ENCODE measurements around the gene DLL3.

The DLL3 gene

GRCh38 chr19:39518458-39518857, 19.7 kb downstream of the DLL3 start:
- no peak for DNase-seq

DNA sequence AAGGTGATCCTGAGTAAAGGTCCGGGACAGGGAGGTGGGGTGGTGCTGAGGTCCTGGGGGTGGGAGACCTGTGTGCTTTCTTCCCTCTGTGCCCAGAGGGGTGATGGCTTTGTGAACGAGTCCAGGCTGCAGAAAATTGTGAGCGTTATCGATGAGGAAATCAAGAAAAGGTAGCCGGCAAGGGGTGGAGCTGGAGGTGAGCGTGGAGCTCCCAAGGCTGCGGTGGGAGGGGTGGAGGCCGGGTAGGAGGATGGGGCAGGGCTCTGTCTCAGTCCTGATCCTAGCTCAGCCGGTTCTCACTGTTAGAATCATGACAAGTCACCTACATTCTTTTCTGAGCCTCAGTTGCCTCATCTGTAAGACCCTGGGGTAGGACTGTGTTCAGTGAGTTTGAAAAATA, 20.2 kb downstream of the DLL3 start:
- no peak for DNase-seq

DNA sequence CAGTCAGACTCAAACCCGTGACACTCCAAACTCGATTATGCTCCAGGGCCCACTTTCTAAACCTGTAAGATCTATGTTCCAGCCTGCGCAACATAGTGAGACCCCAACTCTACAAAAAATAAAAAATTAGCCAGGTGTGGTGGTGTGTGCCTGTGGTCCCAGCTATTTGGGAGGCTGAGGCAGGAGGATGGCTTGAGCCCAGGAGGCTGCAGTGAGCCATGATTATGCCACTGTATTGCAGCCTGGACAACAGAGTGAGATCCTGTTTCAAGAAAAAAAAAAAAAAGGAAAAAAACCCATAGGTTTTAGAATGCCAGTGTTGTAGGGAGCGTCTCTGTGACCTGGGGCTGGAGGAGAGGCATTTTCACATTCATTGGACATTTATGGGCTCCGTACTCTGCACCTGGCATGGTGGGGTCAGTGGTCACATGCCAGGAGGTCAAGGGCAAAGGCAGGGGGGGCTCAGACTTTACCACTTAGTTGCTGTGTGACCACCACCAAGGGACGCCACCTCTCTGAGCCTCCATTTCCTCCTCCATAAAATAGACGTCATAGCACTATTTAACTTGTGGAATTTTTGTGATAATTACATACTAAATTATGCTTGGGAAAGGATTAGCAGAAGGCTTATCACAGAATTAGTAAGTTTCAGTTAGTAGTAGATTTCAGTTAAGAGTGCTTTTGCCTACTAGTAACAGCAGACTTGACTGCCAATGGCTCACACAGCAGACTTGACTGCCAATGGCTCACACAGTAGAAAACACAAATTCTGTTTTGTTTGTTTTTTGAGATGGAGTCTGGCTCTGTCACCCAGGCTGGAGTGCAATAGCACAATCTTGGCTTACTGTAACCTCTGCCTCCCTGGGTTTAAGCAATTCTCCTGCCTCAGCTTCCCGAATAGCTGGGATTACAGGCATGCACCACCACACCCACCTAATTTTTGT, 22.1 kb downstream of the DLL3 start:
- DNase-seq: no peak

- DNase-seq: no peak
Observed at GRCh38 chr19:39524495-39524894, 25.7 kb downstream of the DLL3 start.

DNA sequence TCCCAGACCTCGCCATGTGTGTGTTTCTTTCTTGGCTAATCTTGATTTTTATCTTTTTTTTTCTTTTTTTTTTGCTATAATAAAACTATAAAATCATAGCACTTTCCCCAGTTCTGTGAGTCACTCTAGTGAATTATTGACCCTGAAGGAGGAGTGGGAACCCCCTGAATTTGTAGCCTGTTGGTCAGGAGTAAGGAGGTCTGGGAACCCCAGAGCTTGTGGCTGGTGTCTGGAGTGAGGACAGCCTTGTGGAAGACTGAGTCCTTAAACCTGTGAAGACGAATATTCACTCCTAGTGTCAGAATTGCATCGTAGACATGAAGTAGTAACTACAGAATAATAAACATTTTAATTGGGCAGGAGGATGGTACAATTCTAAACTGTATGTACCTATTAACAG, 26.5 kb downstream of the DLL3 start:
- DNase-seq: no peak

- no peak for DNase-seq
Observed at GRCh38 chr19:39531834-39532232, 33.1 kb downstream of the DLL3 start.

- DNase-seq: peak; percentile 92
Observed at GRCh38 chr19:39532233-39533002, 33.7 kb downstream of the DLL3 start, which contains the start of gene EID2B. EID2B (minus strand) TSS chr19:39532852; CDS start chr19:39532802, 50 bp downstream.

DNA sequence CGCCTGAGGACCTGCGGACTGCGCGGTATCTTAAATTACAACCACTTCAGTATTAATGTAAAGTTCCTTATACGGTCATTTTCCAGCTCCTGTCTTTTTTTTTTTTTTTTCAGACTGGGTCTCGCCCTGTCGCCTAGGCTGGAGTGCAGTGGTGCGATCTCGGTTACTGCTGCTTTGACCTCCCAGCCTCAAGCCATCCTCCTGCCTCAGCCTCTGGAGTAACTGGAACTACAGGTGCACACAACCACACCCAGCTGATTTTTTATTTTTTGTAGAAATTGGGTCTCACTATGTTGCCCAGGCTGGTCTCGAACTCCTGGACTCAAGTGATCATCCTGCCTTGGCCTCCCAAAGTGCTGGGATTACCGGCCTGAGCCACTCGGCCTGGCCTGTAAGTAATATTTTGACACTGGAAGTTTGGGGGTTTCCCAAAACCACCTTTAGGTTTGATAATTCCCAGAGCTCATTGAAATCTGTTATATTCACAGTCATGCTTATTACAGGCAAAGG, 34.3 kb downstream of the DLL3 start:
- no peak for DNase-seq

DNA sequence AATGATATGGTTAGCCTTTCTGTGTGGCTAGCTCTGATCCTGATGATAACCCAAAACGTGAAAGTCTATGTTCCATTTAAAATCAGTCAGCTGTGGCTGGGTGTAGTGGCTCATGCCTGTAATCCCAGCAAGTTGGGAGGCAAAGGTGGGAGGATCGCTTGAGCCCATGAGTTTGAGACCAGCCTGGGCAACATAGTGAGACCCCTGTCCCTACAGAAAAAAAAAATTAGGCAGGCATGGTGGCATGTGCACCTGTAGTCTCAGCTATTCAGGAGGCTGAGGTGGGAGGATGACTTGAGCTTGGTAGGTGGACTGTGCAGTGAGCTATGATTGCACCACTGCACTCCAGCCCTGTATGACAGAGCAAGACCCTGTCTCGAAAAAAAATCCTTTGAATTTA, 35.0 kb downstream of the DLL3 start:
- DNase-seq: no peak

DNA sequence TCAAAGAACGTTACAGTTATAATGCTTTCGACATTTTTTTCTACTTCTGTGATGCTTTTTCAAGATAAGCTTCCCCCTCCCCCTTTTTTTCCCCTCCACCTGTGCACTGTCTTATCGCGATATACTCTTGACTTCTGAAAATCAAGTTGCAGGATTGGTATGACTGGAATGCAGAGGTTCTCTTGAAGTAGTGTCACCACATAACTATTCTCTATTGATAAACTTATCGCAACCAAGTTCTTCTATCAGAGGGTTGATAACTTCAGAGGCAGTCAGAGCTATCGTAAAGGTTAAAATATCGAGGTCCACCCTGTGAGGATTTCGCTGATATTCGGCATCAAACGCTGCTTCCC, 40.4 kb downstream of the DLL3 start:
- no peak for DNase-seq

- peak; percentile 95 for DNase-seq
Observed at GRCh38 chr19:39539518-39540332, 41.0 kb downstream of the DLL3 start, which contains the start of gene EID2. EID2 (minus strand) TSS chr19:39540161; CDS start chr19:39540079, 82 bp downstream.

- no peak for DNase-seq
Observed at GRCh38 chr19:39540333-39540673, 41.6 kb downstream of the DLL3 start.

- no peak for DNase-seq
Observed at GRCh38 chr19:39542206-39542605, 43.5 kb downstream of the DLL3 start.

DNA sequence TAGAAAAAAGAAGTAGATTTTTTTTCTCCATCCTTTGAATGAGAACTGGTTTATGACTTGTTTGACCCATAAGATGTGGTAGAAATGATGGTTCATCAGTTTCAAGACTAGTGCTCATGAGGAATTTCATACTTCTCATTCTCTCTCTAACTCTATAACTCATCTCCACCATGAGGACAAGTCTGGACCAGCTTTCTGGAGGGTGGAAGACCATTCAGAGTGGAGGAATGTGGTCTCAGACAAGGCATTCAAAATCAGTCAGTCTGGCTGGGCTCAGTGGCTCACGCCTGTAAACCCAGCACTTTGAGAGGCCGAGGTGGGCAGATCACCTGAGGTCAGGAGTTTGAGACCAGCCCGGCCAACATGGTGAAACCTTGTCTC, 44.7 kb downstream of the DLL3 start:
- DNase-seq: no peak

DNA sequence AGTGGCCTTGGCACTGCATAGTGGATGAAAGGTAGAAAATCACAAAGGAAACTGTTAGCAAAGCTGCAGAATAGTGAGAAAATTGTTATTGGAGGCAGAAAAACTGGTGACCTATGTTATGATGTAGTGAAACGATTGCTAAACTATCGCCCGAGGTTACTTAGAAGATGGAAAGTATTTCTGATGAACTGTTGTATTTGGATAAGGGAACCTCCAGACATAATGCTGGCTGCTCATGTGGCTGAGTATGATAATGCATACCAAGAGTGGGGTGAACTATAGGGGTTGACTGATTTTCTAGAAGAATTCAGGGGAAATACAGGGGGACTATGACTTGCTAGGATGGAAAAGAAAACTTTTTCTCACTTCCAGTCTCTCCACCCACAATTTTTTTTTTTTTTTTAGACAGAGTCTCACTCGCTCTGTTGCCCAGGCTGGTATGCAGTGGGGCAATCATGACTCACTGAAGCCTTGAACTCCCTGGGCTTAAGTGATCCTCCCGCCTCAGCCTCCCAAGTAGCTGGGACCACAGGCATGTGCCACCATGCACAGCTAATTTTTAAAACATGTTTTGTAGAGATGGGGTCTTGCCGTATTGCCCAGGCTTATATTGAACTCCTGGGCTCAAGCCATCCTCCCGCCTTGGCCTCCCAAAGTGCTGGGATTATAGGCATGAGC, 45.6 kb downstream of the DLL3 start:
- DNase-seq: no peak

DNA sequence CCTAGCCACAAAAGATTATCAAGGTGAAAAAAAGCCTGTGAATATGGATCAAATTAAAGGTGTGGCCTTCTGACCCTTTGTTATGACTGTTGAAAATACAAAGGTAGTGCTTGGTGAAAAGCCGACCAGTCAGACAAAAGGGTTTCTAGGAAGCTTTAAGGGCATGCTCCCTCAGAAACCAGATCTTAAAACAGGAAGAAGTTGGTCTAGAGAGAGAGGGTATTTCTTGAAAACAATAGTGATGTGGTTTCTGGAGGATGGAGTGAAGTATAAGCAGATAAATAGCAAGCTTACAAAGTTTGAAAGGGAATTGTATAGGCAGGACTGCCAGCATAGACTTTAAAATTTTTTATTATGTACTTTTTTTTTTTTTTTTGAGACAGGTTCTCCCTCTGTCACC, 46.2 kb downstream of the DLL3 start:
- no peak for DNase-seq

GRCh38 chr19:39546599-39546998, 47.9 kb downstream of the DLL3 start:
- no peak for DNase-seq

DNA sequence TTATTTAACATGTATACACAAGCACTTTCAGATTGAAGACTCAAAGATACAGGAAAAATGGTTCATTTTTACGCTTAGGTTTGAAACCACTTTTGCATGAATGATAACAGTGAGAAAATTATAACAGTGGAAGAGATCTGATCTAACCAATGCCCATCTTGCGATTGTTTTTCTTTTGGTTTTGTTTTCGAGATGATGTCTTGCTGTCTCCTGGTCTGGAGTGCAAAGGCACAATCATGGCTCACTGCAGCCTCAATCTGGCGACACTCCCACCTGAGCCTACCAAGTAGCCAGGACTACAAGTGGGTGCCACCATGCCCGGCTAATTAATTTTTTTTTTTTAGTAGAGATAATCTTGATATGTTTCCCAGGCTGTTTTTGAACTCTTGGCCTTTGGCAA, 51.5 kb downstream of the DLL3 start:
- DNase-seq: no peak

- DNase-seq: peak; percentile 44
Observed at GRCh38 chr19:39553082-39553652, 54.4 kb downstream of the DLL3 start.

- no peak for DNase-seq
Observed at GRCh38 chr19:39554701-39555311, 56.1 kb downstream of the DLL3 start.

DNA sequence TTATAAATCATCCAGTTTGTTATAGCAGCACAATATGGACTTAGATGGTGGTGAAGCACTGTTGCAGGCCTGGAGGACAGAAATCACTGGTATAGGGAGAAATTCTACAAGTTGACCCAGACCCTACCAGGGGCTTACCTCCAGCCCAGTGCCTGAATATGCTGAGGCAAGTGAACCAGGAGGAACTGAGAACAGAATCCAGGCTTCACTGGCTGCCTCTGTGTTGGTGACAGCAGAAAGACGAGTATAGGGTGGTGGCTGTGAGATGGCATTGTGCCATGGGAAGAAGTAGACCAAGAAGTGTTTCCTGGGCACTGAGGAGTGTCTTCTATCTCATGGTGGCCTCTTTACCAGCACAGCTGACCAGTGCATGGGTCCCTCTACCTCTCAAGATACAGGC, 57.1 kb downstream of the DLL3 start:
- no peak for DNase-seq

All from NCI-H526 treated with DMSO at 0.1 percent for 48 hours (cell line).